SK-N-SH (cell line): ENCODE data around the gene SRCIN1. TPM values are rescaled to one million over a fixed set of nuclear protein-coding genes. Genes with fewer than 3 reads are reported as not detected.

Source experiments
- CTCF ChIA-PET: fragments of 300-600, 350-600 bp; formaldehyde crosslinking; extraction: SDS; loops from one replicate; lab custom pipeline; 2021; lab: Yijun Ruan, JAX
- POLR2A ChIA-PET: fragments of 350-600 bp; sonication (Branson Sonifier 250); formaldehyde crosslinking; extraction: SDS; loops from one replicate; lab custom pipeline; 2020; ENCODE audit warnings: antibody characterized with exemption, inconsistent platforms; lab: Yijun Ruan, JAX
- DNase-seq: peaks from one replicate; pipeline ENCODE4 v3.0.0; 2012
- H2AFZ ChIP-seq: fragments of 200-600 bp; sonication (generic); 2 replicates; pipeline ENCODE4 v1.8.1; 2016; ENCODE audit warnings: antibody characterized with exemption, mild to moderate bottlenecking, low read depth
- H3F3A ChIP-seq: fragments of 200-600 bp; sonication (generic); replicated peaks from 2 replicates; pipeline ENCODE3; 2016; ENCODE audit warnings: antibody characterized with exemption, mild to moderate bottlenecking; ENCODE audit not compliant: insufficient read depth
- H3K27ac ChIP-seq, 2 experiments: fragments of 200-500 bp in 1 of 2; fragments of 200-600 bp in 1 of 2; sonication (Bioruptor generic) in 1 of 2; sonication (generic), shearing (Covaris generic) in 1 of 2; 2 replicates each; pipeline versions ENCODE4 v1.5.1 to v1.6.1; 2014 to 2016; ENCODE audit warnings: low read depth in 2 of 2, inconsistent platforms in 1 of 2, low read length in 1 of 2, mild to moderate bottlenecking in 1 of 2, mixed read lengths in 1 of 2
- H3K27me3 ChIP-seq: fragments of 200-600 bp; sonication (generic), shearing (Covaris generic); 2 replicates; pipeline ENCODE4 v1.6.1; 2016; ENCODE audit warnings: mixed run types; ENCODE audit not compliant: insufficient read depth
- H3K36me3 ChIP-seq, 2 experiments: fragments of 200-500 bp in 1 of 2; fragments of 200-600 bp in 1 of 2; sonication (Bioruptor generic) in 1 of 2; sonication (generic) in 1 of 2; replicated peaks in 1 of 2; 2 replicates each; pipeline versions ENCODE3 to v1.5.1; 2014 to 2016; ENCODE audit warnings: low read length in 1 of 2, mild to moderate bottlenecking in 1 of 2; ENCODE audit not compliant: insufficient read depth in 2 of 2, control insufficient read depth in 1 of 2
- H3K4me1 ChIP-seq, 2 experiments: fragments of 200-500 bp in 1 of 2; fragments of 200-600 bp in 1 of 2; sonication (Bioruptor generic) in 1 of 2; sonication (generic), shearing (Covaris generic) in 1 of 2; 2 replicates each; pipeline versions ENCODE4 v1.5.1 to v1.6.1; 2014 to 2016; ENCODE audit warnings: low read depth in 1 of 2, low read length in 1 of 2, mixed run types in 1 of 2; ENCODE audit not compliant: insufficient read depth in 2 of 2, control insufficient read depth in 1 of 2
- H3K4me2 ChIP-seq: fragments of 200-600 bp; sonication (generic), shearing (Covaris generic); 2 replicates; pipeline ENCODE4 v1.6.1; 2017; ENCODE audit warnings: mixed run types
- H3K4me3 ChIP-seq, 2 experiments: fragments of 200-500 bp in 1 of 2; fragments of 200-600 bp in 1 of 2; sonication (Bioruptor generic) in 1 of 2; sonication (generic), shearing (Covaris generic) in 1 of 2; 2 replicates each; pipeline versions ENCODE4 v1.5.1 to v1.8.1; 2014 to 2016; ENCODE audit warnings: low read depth in 2 of 2, inconsistent platforms in 1 of 2, low read length in 1 of 2, mild to moderate bottlenecking in 1 of 2, mixed read lengths in 1 of 2, moderate library complexity in 1 of 2
- H3K79me2 ChIP-seq: fragments of 200-600 bp; sonication (generic); 2 replicates; pipeline ENCODE4 v1.8.1; 2017; ENCODE audit warnings: mild to moderate bottlenecking; ENCODE audit not compliant: insufficient read depth
- H3K9ac ChIP-seq: fragments of 200-600 bp; sonication (generic); 2 replicates; pipeline ENCODE4 v1.6.1; 2017; ENCODE audit warnings: mixed run types
- H3K9me2 ChIP-seq: fragments of 200-600 bp; sonication (generic); 2 replicates; pipeline ENCODE4 v1.6.1; 2017; ENCODE audit warnings: mixed run types
- H3K9me3 ChIP-seq: fragments of 200-600 bp; sonication (generic); 2 replicates; pipeline ENCODE4 v1.6.1; 2017; ENCODE audit warnings: mixed run types, mild to moderate bottlenecking, moderate library complexity
- H4K20me1 ChIP-seq: fragments of 200-600 bp; sonication (generic); 2 replicates; pipeline ENCODE4 v1.6.1; 2017; ENCODE audit warnings: mild to moderate bottlenecking, mixed run types; ENCODE audit not compliant: insufficient read depth
- CHD2 ChIP-seq: fragments of 150-350 bp; IDR thresholded peaks from 2 replicates; pipeline ENCODE4 v1.6.1; 2018; ENCODE audit warnings: low read length; ENCODE audit not compliant: partially characterized antibody
- ELF1 ChIP-seq: IDR thresholded peaks from 2 replicates; pipeline ENCODE4 v1.4.0; 2012
- EZH2phosphoT487 ChIP-seq: fragments of 200-600 bp; sonication (generic); IDR thresholded peaks from 2 replicates; pipeline ENCODE4 v1.6.1; 2017; ENCODE audit warnings: low read depth, mixed run types, mild to moderate bottlenecking, antibody characterized with exemption, moderate library complexity, borderline replicate concordance
- FOSL2 ChIP-seq: IDR thresholded peaks from 2 replicates; pipeline ENCODE4 v1.4.0; 2012; ENCODE audit warnings: low read depth, mild to moderate bottlenecking, moderate library complexity, borderline replicate concordance
- FOXM1 ChIP-seq: IDR thresholded peaks from 2 replicates; pipeline ENCODE4 v1.4.0; 2012; ENCODE audit warnings: low read depth, mild to moderate bottlenecking
- GABPA ChIP-seq: IDR thresholded peaks from 2 replicates; pipeline ENCODE4 v1.4.0; 2012; ENCODE audit warnings: low read depth, mild to moderate bottlenecking
- GATA2 ChIP-seq: sonication (generic); formaldehyde crosslinking; IDR thresholded peaks from 2 replicates; pipeline ENCODE4 v1.5.0; 2020; ENCODE audit warnings: mild to moderate bottlenecking, missing genetic modification reagents
- IRF3 ChIP-seq: fragments of 150-350 bp; IDR thresholded peaks from 2 replicates; pipeline ENCODE4 v1.6.1; 2016; ENCODE audit warnings: mild to moderate bottlenecking, low read depth, low read length
- MEF2A ChIP-seq: IDR thresholded peaks from 2 replicates; pipeline ENCODE4 v1.4.0; 2012; ENCODE audit warnings: low read depth, borderline replicate concordance
- MXI1 ChIP-seq: IDR thresholded peaks from 2 replicates; pipeline ENCODE4 v1.6.1; 2012; ENCODE audit warnings: mild to moderate bottlenecking, low read depth, low read length, improper control_type of control experiment
- NFIC ChIP-seq: IDR thresholded peaks from 2 replicates; pipeline ENCODE4 v1.4.0; 2012; ENCODE audit warnings: borderline replicate concordance
- NRF1 ChIP-seq: IDR thresholded peaks from 2 replicates; pipeline ENCODE4 v1.6.1; 2012; ENCODE audit warnings: low read depth, mild to moderate bottlenecking, low read length
- POLR2AphosphoS5 ChIP-seq: IDR thresholded peaks from 2 replicates; pipeline ENCODE4 v1.6.1; 2012; ENCODE audit warnings: low read depth, low read length
- RCOR1 ChIP-seq: fragments of 150-350 bp; IDR thresholded peaks from 2 replicates; pipeline ENCODE4 v1.6.1; 2017; ENCODE audit warnings: antibody characterized with exemption, low read length
- RFX5 ChIP-seq: IDR thresholded peaks from 2 replicates; pipeline ENCODE4 v1.6.1; 2012; ENCODE audit warnings: mild to moderate bottlenecking, improper control_type of control experiment, low read length
- RXRA ChIP-seq: IDR thresholded peaks from 2 replicates; pipeline ENCODE4 v1.4.0; 2012; ENCODE audit warnings: low read depth, mild to moderate bottlenecking, borderline replicate concordance
- SIN3A ChIP-seq: IDR thresholded peaks from 2 replicates; pipeline ENCODE4 v1.6.1; 2012; ENCODE audit warnings: low read depth, mild to moderate bottlenecking, low read length, moderate library complexity, borderline replicate concordance
- USF2 ChIP-seq: fragments of 150-350 bp; IDR thresholded peaks from 2 replicates; pipeline ENCODE4 v1.6.1; 2017; ENCODE audit warnings: antibody characterized with exemption, low read length, low read depth, borderline replicate concordance
- YY1 ChIP-seq: IDR thresholded peaks from 2 replicates; pipeline ENCODE4 v1.4.0; 2012; ENCODE audit warnings: low read depth, mild to moderate bottlenecking
- ZBTB33 ChIP-seq: IDR thresholded peaks from 2 replicates; pipeline ENCODE4 v1.4.0; 2012; ENCODE audit warnings: low read depth, borderline replicate concordance
- WGBS: methylation state at CpG from one replicate; pipeline ENCODE4 v1.1.6; 2017; ENCODE audit warnings: low lambda C conversion rate; 5-methylcytosine and 5-hydroxymethylcytosine counted together
- polyA plus RNA-seq, 3 experiments: library from polyadenylated mRNA; depleted of rRNA; stranded (reverse); fragments of >200 nt; gene quantifications; 2 replicates each; pipeline ENCODE4 v1.2.3, GENCODE V29; 2012

SRCIN1 gene
- polyA plus RNA-seq, 1 of the 3 experiments (the other 2 are of a cell fraction) = 1.0 TPM

GRCh38 chr17:38547444-38547843, 58.3 kb downstream of the SRCIN1 start:
- H4K20me1 ChIP-seq = no peaks in the 10 kb centered on the region
- H3F3A ChIP-seq = no peaks in the 10 kb centered on the region
- H2AFZ ChIP-seq = no peak overlapping the region
- H3K9me3 ChIP-seq = no peaks in the 10 kb centered on the region
- H3K36me3 ChIP-seq = no peaks in the 10 kb centered on the region
- WGBS = 82% methylated on average over 11 of the region's 12 CpGs
- H3K4me1 ChIP-seq = no peaks in the 10 kb centered on the region; a peak in 1 of 4 replicates
- DNase-seq = no peak
- H3K4me3 ChIP-seq = no peak overlapping the region
- CTCF ChIA-PET = interaction anchor here (0.7 to 2.0 kb wide), 9 partner anchors 9 to 120 kb away, joined by 3 to 13 read pairs (median 4); no protein-coding TSS in a partner anchor
- no peak overlapping the region for H3K27ac ChIP-seq
- no peak overlapping the region for H3K4me2 ChIP-seq
- H3K9me2 ChIP-seq = no peaks in the 10 kb centered on the region
- no peak overlapping the region for H3K9ac ChIP-seq
- POLR2A ChIA-PET = no interaction called here
- no peaks in the 10 kb centered on the region for H3K27me3 ChIP-seq
- TF ChIP-seq ZBTB33 = no peak
- TF ChIP-seq CHD2 = no peak
- TF ChIP-seq RCOR1 = no peak
- no peak for TF ChIP-seq RFX5
- no peak for TF ChIP-seq SIN3A
- no peak for TF ChIP-seq RXRA
- no peak for TF ChIP-seq EZH2phosphoT487
- TF ChIP-seq POLR2AphosphoS5 = no peak
- no peak for TF ChIP-seq MXI1
- no peak for TF ChIP-seq NRF1
- no peak for TF ChIP-seq FOSL2
- H3K79me2 ChIP-seq = no peaks in the 10 kb centered on the region

- Histone ChIP-seq H4K20me1 (no peaks in the 10 kb centered on the region), H3K9me3 (no peaks in the 10 kb centered on the region), H3K4me3 (no peak overlapping the region), H3K27ac (no peak overlapping the region), H2AFZ (no peak overlapping the region), H3K79me2 (no peaks in the 10 kb centered on the region), H3K4me1 (no peaks in the 10 kb centered on the region; a peak in 1 of 4 replicates), H3K9me2 (no peaks in the 10 kb centered on the region), H3K36me3 (no peaks in the 10 kb centered on the region), H3F3A (no peaks in the 10 kb centered on the region), H3K9ac (no peak overlapping the region), H3K27me3 (no peaks in the 10 kb centered on the region), H3K4me2 (no peak overlapping the region)
- no peak for DNase-seq
- POLR2A ChIA-PET = no interaction called here
- CTCF ChIA-PET = interaction anchor here (1.0 to 5.2 kb wide), 6 partner anchors 9 to 121 kb away, joined by 3 to 21 read pairs (median 5); no protein-coding TSS in a partner anchor
- WGBS = 20% methylated on average over 1 of the region's 11 CpGs
- TF ChIP-seq ZBTB33 (no peak), GATA2 (CRISPR knock-in tag) (no peak), ELF1 (no peak), CHD2 (no peak), FOXM1 (no peak), POLR2AphosphoS5 (no peak), GABPA (no peak), NFIC (no peak), RCOR1 (no peak), USF2 (no peak), MXI1 (no peak), SIN3A (no peak), YY1 (no peak), IRF3 (no peak), MEF2A (no peak), EZH2phosphoT487 (no peak)
Measured at GRCh38 chr17:38546396-38546795, 59.4 kb downstream of the SRCIN1 start.
